Measurements from ENCODE around the gene SMG1.

Gene SMG1

GRCh38 chr16:18852647-18853046, 73.6 kb downstream of the SMG1 start:
- no peak for DNase-seq (ENCODE audit: low spot score)

- no peak for DNase-seq (ENCODE audit: low spot score)
Measured at GRCh38 chr16:18846416-18846815, 79.8 kb downstream of the SMG1 start.

- DNase-seq (ENCODE audit: low spot score) = no peak
Measured at GRCh38 chr16:18842565-18842964, 83.6 kb downstream of the SMG1 start.

GRCh38 chr16:18841833-18842525, 84.2 kb downstream of the SMG1 start:
- DNase-seq (ENCODE audit: low spot score) = no peak

GRCh38 chr16:18839555-18839954, 86.7 kb downstream of the SMG1 start:
- DNase-seq (ENCODE audit: low spot score) = no peak

GRCh38 chr16:18836702-18837101, 89.5 kb downstream of the SMG1 start:
- no peak for DNase-seq (ENCODE audit: low spot score)

- no peak for DNase-seq (ENCODE audit: low spot score)
Measured at GRCh38 chr16:18834864-18835263, 91.3 kb downstream of the SMG1 start.

- DNase-seq (ENCODE audit: low spot score) = peak; percentile 48
Measured at GRCh38 chr16:18833707-18834505, 92.3 kb downstream of the SMG1 start.

- no peak for DNase-seq (ENCODE audit: low spot score)
Measured at GRCh38 chr16:18832613-18833012, 93.6 kb downstream of the SMG1 start.

- DNase-seq (ENCODE audit: low spot score) = no peak
Measured at GRCh38 chr16:18832006-18832405, 94.2 kb downstream of the SMG1 start.

GRCh38 chr16:18829251-18829650, 97.0 kb downstream of the SMG1 start:
- no peak for DNase-seq (ENCODE audit: low spot score)

- DNase-seq (ENCODE audit: low spot score) = no peak
Measured at GRCh38 chr16:18827890-18828289, 98.3 kb downstream of the SMG1 start.

GRCh38 chr16:18816286-18816685, 109.9 kb downstream of the SMG1 start:
- no peak for DNase-seq (ENCODE audit: low spot score)

- DNase-seq (ENCODE audit: low spot score) = no peak
Measured at GRCh38 chr16:18811925-18812324, 114.3 kb downstream of the SMG1 start.

- no peak for DNase-seq (ENCODE audit: low spot score)
Measured at GRCh38 chr16:18809165-18809564, 117.0 kb downstream of the SMG1 start.

GRCh38 chr16:18805257-18805773, 120.9 kb downstream of the SMG1 start:
- no peak for DNase-seq (ENCODE audit: low spot score)

GRCh38 chr16:18804540-18804939, 121.7 kb downstream of the SMG1 start:
- DNase-seq (ENCODE audit: low spot score) = no peak

- DNase-seq (ENCODE audit: low spot score) = no peak
Measured at GRCh38 chr16:18803569-18804462, 122.4 kb downstream of the SMG1 start.

GRCh38 chr16:18802767-18803343, 123.4 kb downstream of the SMG1 start:
- DNase-seq (ENCODE audit: low spot score) = no peak

GRCh38 chr16:18801145-18801972, 124.8 kb downstream of the SMG1 start, which contains the start of gene ARL6IP1:
TSS of gene ARL6IP1 (minus strand) at chr16:18801549. CDS start at chr16:18801466, 83 bp downstream.
- DNase-seq (ENCODE audit: low spot score) = peak; percentile 99

- no peak for DNase-seq (ENCODE audit: low spot score)
Measured at GRCh38 chr16:18800775-18801144, 125.4 kb downstream of the SMG1 start.
